ENCODE measurements around the gene CELSR1. TPM values are rescaled to one million over a fixed set of nuclear protein-coding genes. Genes with fewer than 3 reads are reported as not detected.
A peak's percentile ranks its signal among the peaks of the same experiment; 100 is the strongest.

Gene CELSR1
- total RNA-seq, 2 donors from 2014 or later = 3.0 to 6.0 TPM

DNA sequence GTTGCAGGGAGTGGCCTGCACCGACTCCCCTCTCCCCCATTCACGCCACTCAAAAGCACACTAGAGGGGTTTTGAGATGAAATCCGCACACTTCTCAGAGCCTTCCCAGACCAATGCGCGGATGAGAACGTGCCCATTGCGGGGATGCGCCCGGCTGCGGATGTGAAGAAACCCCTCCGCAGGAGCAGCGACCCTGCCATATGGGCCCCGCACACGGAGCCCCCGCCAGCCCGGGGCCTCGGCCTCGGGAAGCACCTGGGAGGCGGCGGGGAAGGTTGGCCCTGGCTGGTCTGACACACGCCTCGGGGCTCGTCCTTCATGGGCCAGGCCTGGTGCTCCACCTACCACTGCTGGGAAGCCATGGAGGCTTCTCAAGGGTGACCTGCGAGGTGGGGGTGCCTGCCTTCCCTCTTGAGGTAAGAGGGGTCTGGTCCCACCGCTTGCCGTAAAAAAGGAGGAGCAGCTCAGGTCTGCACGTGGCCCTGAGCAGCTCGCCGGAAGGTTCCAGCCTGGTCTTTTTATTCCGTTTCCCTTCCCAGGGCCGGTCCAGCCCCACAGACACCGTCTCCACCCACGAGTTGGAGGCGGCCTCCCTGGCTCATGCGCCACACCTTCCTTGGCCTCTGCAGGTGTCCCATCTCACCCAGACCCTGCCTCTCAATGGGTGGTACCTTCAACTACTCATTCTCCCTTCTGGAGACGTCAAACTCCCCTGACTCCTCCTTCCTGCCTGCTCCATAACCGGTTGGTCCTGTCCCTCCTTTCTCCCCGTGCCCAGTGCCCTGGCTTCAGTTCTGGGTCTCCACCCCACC, 162.6 kb downstream of the CELSR1 start:
- no peaks in the 10 kb centered on the region for H3K9me3 ChIP-seq (ENCODE audit: control insufficient read depth, low read length, poor library complexity, severe bottlenecking)
- Mint-ChIP-seq H3K27ac (no peak overlapping the region), H3K27me3 (no peaks in the 10 kb centered on the region), H3K4me3 (peak overlapping the region; percentile 74), H3K4me1 (peaks cover 37% of the 10 kb centered on the region), H3K36me3 (ENCODE audit: low read depth) (peaks cover 3% of the 10 kb centered on the region)
- DNase-seq (no peak), ATAC-seq (no peak)

DNA sequence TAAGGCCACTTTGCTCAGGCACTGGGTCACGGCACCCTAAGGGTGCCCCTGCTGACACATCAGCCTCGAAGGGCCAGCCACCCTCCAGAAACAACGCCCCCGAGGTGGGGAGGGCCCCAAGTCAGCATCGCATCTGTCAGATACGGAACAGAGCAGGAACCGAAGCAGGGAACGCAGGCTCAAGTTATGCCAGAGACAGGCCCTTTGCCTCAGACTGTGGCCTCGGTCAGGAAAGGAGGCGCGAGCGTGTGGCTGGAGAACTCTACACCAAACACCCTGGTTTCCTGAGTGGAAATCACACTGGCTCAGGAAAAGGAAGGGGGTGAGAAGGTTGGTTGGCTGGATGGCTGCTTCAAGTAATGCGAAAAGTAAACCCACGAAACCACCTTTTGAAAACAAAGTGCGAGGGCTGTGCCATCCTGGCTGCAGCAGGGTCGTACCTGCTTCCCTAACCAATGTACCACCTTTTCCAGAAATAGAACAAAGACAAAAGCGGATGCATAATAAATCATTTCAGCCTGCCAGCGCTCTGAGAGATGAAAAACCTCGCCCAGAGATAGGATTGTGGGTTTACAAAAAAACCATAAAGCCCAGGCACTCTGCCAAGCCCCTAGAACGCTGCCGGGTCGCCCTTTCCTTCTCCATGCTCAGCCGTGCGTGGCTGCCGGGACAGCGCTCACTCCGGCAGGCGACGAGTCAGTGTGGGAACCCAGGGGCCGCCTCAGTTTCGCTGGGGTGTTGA, 163.3 kb downstream of the CELSR1 start:
- peak; percentile 61 for ATAC-seq
- no peaks in the 10 kb centered on the region for H3K9me3 ChIP-seq (ENCODE audit: control insufficient read depth, low read length, poor library complexity, severe bottlenecking)
- no peak overlapping the region for H3K27ac Mint-ChIP-seq
- H3K27me3 Mint-ChIP-seq = no peaks in the 10 kb centered on the region
- H3K36me3 Mint-ChIP-seq (ENCODE audit: low read depth) = peaks cover 3% of the 10 kb centered on the region
- peaks cover 37% of the 10 kb centered on the region for H3K4me1 Mint-ChIP-seq
- H3K4me3 Mint-ChIP-seq = peak overlapping the region; percentile 74
- DNase-seq = no peak

DNA sequence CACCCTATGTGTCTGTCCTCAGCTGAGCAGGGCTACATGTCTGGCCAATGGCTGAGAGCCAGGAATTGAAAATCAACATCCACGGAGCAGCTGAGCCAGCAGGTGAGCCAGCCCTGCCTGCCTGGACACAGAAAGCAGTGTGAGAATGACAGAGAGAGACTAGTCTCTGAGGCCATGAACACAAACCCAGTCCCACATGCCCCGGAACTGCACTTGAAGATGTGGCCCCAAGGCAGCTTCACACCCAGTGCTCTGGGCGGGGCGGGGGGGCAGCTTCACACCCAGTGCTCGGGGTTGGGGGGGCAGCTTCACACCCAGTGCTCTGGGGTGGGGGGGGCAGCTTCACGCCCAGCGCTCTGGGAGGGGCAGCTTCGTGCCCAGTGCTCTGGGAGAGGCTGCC, 164.3 kb downstream of the CELSR1 start:
- Mint-ChIP-seq H3K4me1 (peaks cover 37% of the 10 kb centered on the region), H3K36me3 (ENCODE audit: low read depth) (peaks cover 3% of the 10 kb centered on the region), H3K4me3 (peak overlapping the region; percentile 57), H3K27me3 (no peaks in the 10 kb centered on the region), H3K27ac (no peak overlapping the region)
- ATAC-seq (no peak), DNase-seq (no peak)
- H3K9me3 ChIP-seq (ENCODE audit: control insufficient read depth, low read length, poor library complexity, severe bottlenecking) = no peaks in the 10 kb centered on the region

DNA sequence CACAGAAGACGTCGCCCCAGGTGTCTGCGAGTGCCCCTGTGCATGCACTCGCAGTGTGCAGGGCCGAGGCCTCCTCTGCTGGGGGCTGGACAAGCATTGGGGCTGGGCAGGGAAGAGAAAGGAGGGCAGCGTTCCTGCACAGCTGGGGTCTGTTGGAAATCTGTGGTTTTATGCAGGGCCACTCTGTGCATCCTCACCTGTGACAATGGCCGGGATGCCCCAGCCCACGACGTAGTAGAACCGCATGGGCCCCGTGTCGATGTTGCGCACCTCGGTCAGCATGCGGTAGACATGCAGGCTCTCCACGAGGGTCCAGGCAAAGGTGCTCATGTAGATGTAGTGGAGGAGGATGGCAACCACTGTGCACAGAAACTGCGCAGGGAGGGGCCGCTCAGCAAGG, 164.7 kb downstream of the CELSR1 start:
- Mint-ChIP-seq H3K36me3 (ENCODE audit: low read depth) (peaks cover 3% of the 10 kb centered on the region), H3K4me3 (peak overlapping the region; percentile 57), H3K27me3 (no peaks in the 10 kb centered on the region), H3K4me1 (peaks cover 39% of the 10 kb centered on the region), H3K27ac (no peak overlapping the region)
- DNase-seq = no peak
- no peaks in the 10 kb centered on the region for H3K9me3 ChIP-seq (ENCODE audit: control insufficient read depth, low read length, poor library complexity, severe bottlenecking)
- no peak for ATAC-seq

DNA sequence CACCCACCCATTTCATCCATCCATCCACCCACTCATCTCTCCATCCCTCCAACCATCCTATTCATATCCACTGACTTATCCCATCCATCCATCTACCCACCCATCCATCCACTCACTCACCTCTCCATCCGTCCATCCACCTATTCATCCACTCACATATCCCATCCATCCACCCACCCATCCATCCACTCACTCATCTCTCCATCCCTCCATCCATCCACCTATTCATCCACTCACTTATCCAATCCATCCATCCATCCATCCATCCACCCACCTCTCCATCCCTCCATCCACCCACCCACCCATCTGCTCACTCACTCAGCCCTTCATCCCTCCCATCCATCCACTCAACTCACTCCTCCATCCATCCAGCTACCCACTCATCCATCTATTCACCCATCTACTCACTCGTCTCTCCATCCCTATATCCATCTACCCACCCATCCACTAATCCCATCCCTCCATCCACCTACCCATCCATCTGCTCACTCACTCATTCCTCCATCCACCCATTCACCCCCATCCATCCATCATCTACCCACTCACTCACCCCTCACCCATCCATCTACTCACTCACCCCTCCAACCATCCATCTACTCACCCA, 165.7 kb downstream of the CELSR1 start:
- H3K4me1 Mint-ChIP-seq = peaks cover 43% of the 10 kb centered on the region
- H3K27ac Mint-ChIP-seq = no peak overlapping the region
- H3K4me3 Mint-ChIP-seq = peak overlapping the region; percentile 50

DNA sequence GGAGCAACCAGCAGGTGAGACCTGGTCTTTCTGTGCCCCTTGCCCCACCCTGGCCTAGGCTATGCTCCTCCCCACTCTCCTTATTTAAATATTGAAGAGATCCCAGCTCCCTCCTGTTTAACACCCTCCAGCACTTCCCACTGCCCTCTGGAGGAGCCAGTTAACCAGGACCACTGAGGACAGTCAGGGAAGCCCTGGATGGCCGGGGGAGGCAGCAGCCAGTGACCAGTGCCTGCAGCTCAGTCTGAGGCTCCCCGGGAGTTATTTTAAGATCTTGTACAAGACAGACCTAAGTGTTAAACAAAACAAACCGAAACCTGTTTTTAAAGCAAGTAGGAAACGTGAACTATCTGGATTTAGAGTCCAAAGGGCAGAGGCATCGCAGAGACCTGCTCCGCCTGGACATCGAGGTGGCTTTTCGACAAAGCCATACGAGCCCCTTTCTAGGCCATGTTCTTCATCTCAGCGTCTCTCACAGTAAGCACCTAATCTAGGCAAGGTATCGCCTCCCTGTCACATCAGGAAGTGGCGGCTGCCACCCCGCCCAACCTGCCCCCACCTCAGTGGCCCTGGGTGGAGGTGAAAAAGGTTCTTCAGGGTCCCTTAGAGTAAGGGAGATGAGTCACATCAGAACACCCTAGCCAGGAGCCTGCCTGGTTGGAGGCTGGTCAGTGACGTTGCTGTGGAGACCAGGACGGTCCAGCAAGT, 166.7 kb downstream of the CELSR1 start:
- Mint-ChIP-seq H3K4me1 (peaks cover 44% of the 10 kb centered on the region), H3K27ac (peak overlapping the region; percentile 93), H3K27me3 (no peaks in the 10 kb centered on the region), H3K36me3 (ENCODE audit: low read depth) (peaks cover 3% of the 10 kb centered on the region), H3K4me3 (peak overlapping the region; percentile 50)
- no peaks in the 10 kb centered on the region for H3K9me3 ChIP-seq (ENCODE audit: control insufficient read depth, low read length, poor library complexity, severe bottlenecking)
- DNase-seq (no peak), ATAC-seq (peak; percentile 50)

More for the DNA sequence above, 165.7 kb downstream of the CELSR1 start:
- DNase-seq (no peak), ATAC-seq (no peak)
- no peaks in the 10 kb centered on the region for H3K9me3 ChIP-seq (ENCODE audit: control insufficient read depth, low read length, poor library complexity, severe bottlenecking)
- no peaks in the 10 kb centered on the region for H3K27me3 Mint-ChIP-seq
- peaks cover 3% of the 10 kb centered on the region for H3K36me3 Mint-ChIP-seq (ENCODE audit: low read depth)

DNA sequence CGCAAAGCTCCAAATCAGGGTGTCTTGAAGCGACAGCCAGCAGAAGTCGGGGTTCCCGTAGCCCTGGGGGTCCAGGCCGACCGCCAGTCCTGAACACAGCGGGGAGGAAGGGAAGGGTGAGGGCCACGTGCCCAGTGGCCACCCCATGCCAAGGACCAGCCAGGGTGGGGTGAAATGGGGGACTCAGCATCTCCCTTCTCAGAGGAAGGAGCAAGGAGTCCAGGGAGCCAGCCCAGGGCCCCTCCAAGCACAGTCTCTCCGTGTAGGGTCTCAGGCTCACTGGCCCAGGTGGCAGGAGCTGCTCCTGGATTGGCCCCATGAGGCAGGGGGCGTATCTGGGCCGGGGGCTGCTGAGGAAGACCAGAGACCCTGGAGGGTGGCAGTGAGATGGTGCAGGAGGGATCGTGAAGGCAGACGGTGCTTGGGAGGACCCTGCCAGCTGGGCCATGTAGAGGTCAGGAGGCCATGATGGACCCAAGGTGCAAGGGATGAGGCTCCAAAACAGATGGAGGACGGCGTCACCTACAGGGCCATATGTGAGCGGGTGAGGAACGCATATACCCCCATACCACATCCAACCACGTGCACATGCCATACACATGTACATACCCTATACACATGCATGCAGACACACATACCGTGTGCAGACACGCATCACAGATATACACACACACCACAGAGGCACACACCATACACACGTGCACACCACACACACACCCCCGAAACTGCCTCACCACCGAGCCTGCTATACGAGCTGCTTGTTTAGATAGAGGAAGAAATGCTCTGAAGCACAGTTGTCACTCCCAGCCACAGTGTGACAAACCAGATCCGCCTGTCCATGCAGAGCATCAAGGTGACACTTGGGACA, 167.5 kb downstream of the CELSR1 start:
- H3K9me3 ChIP-seq (ENCODE audit: control insufficient read depth, low read length, poor library complexity, severe bottlenecking) = no peaks in the 10 kb centered on the region
- peaks cover 3% of the 10 kb centered on the region for H3K36me3 Mint-ChIP-seq (ENCODE audit: low read depth)
- ATAC-seq = no peak
- H3K27me3 Mint-ChIP-seq = no peaks in the 10 kb centered on the region
- no peak for DNase-seq
- no peak overlapping the region for H3K4me3 Mint-ChIP-seq
- H3K4me1 Mint-ChIP-seq = peaks cover 44% of the 10 kb centered on the region
- peak overlapping the region; percentile 93 for H3K27ac Mint-ChIP-seq

DNA sequence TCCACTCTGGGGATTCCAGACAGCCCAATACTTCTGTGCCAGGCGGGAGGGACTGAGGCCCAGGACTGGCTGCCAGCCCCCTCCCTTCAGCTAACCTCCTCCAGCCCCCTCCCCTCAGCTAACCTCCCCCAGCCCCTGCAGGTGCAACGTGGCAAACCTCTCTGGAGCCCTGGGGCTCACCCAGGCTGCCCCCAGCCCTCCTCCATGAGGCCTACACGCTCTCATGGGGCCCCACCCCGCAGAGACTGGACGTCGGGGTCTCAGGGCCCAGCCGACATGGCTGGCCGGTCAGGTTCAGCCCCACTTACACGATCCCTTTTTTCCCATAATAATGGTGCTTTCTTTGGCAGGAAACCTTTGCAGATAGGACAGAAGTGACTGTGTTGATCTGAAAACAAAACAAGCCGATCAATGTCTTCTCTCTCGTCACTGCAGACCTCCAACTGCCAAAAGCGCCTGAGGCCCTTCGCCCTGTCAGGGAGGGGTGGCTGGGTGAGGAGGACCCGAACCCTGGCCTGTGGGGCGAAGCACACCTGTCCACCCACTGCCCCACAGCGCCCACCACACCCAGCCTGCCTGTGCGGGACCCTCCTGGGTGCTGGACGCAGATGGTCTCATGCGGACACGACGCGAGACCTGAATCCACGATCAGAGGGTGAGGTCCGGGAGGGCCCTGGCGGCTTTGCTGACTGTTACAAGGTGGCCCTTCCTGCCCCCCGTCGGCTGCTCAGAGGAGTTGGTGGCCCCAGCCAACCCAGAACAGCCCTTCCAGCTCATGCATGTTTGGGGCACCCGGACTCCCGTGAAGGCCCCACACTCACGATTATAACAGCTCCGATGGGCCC, 168.3 kb downstream of the CELSR1 start:
- ATAC-seq (no peak), DNase-seq (no peak)
- Mint-ChIP-seq H3K27ac (no peak overlapping the region), H3K4me1 (peaks cover 40% of the 10 kb centered on the region), H3K36me3 (ENCODE audit: low read depth) (peaks cover 3% of the 10 kb centered on the region), H3K4me3 (no peak overlapping the region), H3K27me3 (no peaks in the 10 kb centered on the region)
- no peaks in the 10 kb centered on the region for H3K9me3 ChIP-seq (ENCODE audit: control insufficient read depth, low read length, poor library complexity, severe bottlenecking)

DNA sequence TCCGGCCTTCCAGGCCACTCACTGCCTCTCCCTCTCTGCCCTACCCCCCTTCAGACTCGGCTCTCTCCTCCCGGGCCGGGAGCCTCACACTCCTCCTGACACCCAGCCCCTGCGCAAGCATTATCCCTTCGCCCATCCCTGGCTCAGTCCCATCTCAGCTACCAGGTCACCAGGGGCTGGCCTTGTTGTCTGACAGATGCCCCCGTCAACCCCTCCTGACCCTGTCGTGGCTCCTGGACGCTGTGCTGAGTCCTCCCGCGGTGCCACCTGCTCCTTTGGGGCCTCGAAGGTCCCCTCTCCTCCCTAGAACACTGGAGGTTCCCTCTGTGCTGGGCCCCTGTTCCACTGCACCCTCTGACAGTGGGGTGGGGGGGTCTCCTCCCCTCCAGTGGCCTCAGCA, 169.0 kb downstream of the CELSR1 start:
- peaks cover 3% of the 10 kb centered on the region for H3K36me3 Mint-ChIP-seq (ENCODE audit: low read depth)
- ATAC-seq (no peak), DNase-seq (no peak)
- H3K27ac Mint-ChIP-seq = no peak overlapping the region
- H3K9me3 ChIP-seq (ENCODE audit: control insufficient read depth, low read length, poor library complexity, severe bottlenecking) = no peaks in the 10 kb centered on the region
- H3K4me3 Mint-ChIP-seq = no peak overlapping the region
- H3K4me1 Mint-ChIP-seq = peaks cover 35% of the 10 kb centered on the region
- no peaks in the 10 kb centered on the region for H3K27me3 Mint-ChIP-seq

DNA sequence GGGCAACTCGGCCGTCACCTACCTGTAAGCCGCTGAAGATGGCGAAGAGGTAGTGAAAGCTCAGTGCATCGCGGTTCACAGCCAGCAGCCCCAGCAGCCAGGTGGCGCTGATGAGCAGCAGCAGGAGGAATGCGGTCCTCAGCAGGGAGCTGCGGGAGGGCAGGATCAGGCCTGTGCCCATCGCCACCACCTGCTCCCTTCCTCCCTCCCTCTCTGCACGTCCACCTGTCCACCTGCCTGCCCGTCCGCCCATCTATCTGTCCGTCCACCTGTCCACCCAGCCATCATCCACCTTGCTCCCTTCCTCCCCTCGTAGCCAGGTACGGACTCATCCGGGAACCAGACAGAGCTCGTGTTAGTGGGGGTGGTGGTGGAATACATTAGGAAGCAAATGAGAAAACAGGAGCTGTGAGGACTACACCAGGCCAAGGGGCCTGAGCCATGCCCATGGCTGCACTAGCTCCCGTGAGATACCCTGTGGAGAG, 169.7 kb downstream of the CELSR1 start:
- no peaks in the 10 kb centered on the region for H3K9me3 ChIP-seq (ENCODE audit: control insufficient read depth, low read length, poor library complexity, severe bottlenecking)
- Mint-ChIP-seq H3K27ac (peak overlapping the region; percentile 59), H3K36me3 (ENCODE audit: low read depth) (peaks cover 3% of the 10 kb centered on the region), H3K4me3 (peak overlapping the region; percentile 88), H3K27me3 (no peaks in the 10 kb centered on the region), H3K4me1 (peaks cover 31% of the 10 kb centered on the region)
- peak; percentile 37 to 75 (median 44) for DNase-seq
- peak; percentile 78 for ATAC-seq

DNA sequence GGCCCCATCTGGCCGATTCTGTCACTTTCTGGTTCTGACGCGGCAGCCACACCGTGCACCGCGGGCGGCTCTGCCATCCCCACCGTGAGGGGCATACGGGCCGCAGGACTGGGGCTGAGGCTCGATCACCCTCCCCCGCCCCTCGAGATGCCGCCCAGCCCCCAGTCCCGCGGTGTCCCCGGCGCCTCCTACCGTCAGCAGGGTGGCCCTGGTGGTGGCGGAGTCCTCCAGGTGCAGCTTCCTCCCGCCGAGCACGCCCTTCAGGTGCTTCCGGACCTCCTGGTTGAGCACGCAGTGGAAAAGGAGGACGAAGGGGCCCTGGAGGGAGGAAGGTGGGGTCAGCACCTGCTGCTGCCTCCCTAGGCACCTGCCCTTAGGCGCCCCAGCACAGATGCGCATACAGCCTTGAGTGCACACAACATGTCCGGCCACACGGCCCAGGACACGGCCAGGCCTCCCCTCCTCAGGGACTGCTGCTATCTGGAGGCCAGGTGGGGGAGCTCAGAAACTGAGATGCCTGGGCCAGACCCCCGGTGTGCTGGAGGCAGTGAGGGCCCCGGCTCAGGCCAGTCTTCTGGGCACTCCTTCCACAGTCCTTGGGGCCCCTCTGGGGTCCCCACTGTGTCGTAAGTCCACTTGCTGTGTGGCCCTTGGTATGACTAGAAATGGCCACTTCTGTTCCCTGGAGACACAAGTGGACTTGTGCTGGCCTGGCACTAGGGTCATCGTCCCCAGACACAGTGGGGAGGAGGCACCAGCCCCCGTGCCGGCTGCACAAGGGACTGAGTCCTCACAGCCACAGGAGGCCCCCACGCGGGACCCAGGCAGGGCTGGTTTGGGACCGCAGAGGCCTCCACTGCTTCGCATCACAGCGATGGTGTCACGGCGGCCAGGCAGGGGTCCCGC, 170.4 kb downstream of the CELSR1 start:
- Mint-ChIP-seq H3K27me3 (no peaks in the 10 kb centered on the region), H3K36me3 (ENCODE audit: low read depth) (peaks cover 3% of the 10 kb centered on the region), H3K27ac (peak overlapping the region; percentile 59), H3K4me3 (peak overlapping the region; percentile 88), H3K4me1 (peaks cover 31% of the 10 kb centered on the region)
- H3K9me3 ChIP-seq (ENCODE audit: control insufficient read depth, low read length, poor library complexity, severe bottlenecking) = no peaks in the 10 kb centered on the region
- ATAC-seq (peak; percentile 75), DNase-seq (peak in 1 of 3 donors; percentile 46)
